Activated CD4-positive, alpha-beta T cell treated with anti-CD3 and anti-CD28 coated beads for 4 hours (primary cell): Measurements from ENCODE around the gene TBC1D1.

Experiments used
- DNase-seq, 2 donors: peaks; one replicate each; pipeline ENCODE4 v3.0.0-alpha.2; 2020

TBC1D1 gene

DNA sequence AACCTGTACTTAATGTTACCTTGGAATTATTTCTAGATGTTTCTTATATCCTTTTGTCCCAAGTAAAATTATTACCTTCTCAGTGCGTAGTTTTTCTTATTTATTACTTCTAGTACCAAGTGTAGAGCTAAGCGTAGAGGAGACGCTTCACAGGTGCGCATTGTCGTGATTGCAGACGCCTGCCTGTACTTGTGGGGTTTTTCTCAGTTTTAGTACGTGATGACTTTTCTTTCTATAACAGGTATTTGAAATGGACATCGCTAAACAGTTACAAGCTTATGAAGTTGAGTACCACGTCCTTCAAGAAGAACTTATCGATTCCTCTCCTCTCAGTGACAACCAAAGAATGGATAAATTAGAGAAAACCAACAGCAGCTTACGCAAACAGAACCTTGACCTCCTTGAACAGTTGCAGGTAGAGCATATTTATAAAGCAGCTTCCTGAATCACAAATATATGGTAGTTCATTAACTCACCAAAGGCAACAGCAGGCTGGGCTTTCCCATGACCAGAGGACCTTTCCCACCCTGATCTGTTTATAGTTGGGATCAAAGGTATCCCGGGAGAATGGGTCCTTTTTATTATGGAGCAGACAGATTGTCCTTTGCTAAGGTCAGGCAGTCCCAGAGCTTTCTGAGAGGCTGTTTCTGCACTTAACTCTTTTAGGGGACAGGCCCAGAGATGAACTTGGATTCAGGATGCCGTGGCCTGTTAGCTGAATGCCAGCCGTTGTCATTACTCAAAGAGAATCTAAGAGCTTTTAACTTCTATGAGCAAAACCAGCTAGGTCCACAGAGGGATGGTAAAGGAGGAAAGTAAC lies 242.2 kb downstream of the TBC1D1 start:
- DNase-seq = no peak

- no peak for DNase-seq
Observed at GRCh38 chr4:38133711-38134480, 243.0 kb downstream of the TBC1D1 start.

- no peak for DNase-seq
Observed at GRCh38 chr4:38135201-38135600, 244.3 kb downstream of the TBC1D1 start.

DNA sequence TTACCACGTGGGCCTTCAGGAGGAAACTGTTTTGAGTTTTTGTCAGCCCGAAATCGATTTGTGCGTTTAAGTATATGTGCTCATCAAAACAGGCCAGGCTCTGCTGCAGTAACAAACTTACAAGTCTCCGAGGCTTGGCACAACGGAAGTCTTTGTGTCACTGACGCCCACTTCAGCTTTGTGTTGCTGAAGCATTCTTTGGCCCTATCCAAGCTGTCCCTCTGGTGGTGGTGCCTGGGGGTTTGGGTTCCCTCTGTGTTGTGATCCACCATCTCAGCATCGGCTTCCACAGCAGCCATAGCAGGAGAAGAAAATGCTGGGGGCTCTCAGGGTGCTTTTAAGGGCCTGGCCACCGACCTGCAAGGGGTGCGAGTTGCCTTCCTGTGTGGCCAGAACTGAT lies 245.7 kb downstream of the TBC1D1 start:
- DNase-seq = no peak

GRCh38 chr4:38137080-38137479 lies 246.2 kb downstream of the TBC1D1 start:
- DNase-seq = no peak

- DNase-seq = no peak
Observed at GRCh38 chr4:38138363-38138762, 247.5 kb downstream of the TBC1D1 start.

- DNase-seq = no peak
Observed at GRCh38 chr4:38139187-38139586, 248.3 kb downstream of the TBC1D1 start.

GRCh38 chr4:38140643-38141203 lies 249.8 kb downstream of the TBC1D1 start:
- no peak for DNase-seq

DNA sequence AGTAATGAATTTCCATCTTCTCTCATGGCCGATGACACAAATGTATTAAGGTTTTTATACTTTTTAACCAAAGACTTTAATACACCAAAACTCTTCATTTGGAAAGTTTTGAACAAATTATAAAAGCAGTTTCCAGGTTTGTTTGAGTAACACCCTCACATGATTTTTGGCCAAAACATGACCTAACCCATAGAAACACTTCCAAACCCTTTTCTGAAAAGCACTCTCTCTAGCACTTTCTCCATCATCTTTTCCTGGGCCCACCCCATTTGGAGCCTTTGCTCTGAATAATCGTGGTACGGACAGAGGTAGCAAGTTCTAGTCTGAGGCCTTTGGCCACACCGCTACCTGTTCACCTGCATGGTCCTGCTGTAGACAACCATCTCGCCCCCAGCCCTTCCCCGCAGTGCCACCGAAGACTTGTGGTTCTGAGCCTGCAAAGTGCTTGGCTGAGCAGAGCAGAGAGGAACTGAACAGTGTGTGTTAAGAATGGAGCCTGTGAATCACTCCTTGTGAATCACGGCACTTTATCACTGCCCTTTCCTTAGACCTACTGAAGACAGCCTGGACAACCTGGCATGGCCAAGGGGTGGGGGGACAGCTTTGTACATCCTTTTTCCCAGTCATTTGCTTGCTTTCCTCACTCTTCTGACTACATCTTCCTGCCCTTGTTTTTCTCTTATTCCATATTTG lies 251.1 kb downstream of the TBC1D1 start:
- no peak for DNase-seq

GRCh38 chr4:38144031-38144430 lies 253.1 kb downstream of the TBC1D1 start:
- DNase-seq = no peak

DNA sequence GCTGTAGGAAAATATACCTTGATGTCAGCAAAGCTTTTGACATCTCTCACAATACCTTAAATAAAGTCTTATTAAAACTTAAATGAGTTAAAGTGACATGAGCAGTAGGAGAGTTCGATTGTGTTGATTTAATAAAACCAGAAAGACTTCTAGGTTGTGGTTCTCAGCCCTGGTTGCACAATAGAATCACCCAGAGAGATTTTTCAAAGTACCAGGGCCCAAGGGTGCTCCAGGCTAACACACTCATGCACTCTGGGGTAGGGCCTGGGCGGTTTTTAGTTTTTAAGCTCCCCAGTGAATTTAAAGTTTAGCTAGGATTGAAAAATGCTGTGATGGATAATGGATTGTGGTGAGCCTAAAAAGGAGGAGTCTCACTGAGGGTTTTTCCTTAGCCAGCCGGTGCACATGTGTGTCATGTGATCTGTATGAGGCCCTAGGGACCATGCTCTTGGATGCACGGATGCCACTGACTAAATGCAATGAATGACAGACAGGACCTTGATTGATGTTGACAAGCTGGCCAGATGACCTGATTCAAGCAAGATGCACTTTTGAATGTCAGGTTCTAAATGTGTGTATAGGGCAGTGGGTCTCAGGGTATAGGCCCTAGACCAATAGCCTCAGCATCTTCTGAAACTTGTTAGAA lies 254.3 kb downstream of the TBC1D1 start:
- no peak for DNase-seq

DNA sequence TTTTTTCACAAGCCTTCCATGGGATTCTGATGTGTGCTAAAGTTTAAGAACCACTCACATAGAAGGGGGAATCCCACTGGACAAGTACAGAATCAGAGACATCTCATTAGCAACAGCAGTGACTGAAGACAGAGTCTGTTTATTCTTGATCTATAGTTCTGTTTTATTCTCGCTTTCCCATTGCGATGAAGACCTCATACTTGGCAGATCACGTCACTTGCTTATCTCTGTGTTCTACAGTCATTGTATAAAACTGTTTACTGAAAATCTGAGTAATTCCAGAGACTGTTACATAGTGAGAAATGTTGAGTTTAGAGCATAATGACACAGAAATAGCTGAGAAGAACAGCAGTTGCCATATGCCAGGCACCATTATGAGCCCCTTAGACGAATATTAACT lies 254.9 kb downstream of the TBC1D1 start:
- no peak for DNase-seq

DNA sequence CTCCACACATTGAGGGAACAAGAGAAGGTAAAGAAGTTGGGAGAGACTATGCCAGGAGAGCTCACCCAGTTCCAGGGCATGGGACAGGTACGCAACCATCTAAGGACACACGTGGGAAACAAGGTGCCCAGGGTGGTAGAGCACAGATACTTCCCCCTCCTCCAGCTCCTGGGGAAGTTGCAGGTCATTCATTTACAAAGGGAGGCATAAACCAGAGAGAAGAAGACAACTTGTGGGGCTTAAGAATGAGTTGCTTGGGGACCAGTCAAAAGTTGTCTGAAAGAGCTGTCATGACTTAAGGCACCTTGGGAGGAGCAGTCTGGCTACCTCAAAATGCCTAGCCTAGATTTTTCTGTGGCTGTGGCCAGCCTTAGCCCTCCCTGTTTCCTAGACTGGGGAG lies 255.5 kb downstream of the TBC1D1 start:
- no peak for DNase-seq

GRCh38 chr4:38149472-38149996 lies 258.6 kb downstream of the TBC1D1 start:
- no peak for DNase-seq

- no peak for DNase-seq
Observed at GRCh38 chr4:38149997-38150671, 259.2 kb downstream of the TBC1D1 start.

- DNase-seq = no peak
Observed at GRCh38 chr4:38150766-38151165, 259.9 kb downstream of the TBC1D1 start.

- DNase-seq = no peak
Observed at GRCh38 chr4:38151873-38152272, 261.0 kb downstream of the TBC1D1 start.

- DNase-seq = no peak
Observed at GRCh38 chr4:38152305-38152704, 261.4 kb downstream of the TBC1D1 start.

DNA sequence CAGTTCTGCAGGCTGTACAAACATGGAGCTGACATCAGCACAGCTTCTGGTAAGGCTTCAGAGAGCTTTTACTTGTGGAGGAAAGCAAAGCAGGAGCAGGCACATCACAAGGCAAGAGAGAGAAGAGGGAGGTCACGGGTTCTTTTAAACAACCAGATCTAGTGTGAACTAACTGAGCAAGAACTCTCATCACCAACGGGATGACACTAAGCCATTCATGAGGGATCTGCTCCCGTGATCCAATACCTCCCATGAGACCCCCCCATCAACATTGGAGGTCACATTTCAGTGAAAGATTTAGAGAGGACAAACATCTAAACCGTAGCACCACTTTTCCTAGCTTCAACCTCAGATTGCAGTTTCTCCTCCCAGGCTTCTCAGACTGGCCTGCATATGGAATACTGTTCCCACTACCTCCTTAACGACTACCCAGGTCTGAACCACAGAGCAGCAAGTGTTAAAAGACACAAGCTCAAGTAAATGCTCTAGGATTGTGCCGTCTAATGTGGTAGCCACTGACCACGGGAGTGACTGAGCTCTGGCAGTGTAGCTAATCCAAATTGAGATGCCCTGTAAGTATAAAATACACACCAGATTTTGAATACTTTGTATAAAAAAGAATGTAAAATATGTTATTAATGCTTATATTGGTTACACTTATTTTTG lies 262.0 kb downstream of the TBC1D1 start:
- DNase-seq = no peak

DNA sequence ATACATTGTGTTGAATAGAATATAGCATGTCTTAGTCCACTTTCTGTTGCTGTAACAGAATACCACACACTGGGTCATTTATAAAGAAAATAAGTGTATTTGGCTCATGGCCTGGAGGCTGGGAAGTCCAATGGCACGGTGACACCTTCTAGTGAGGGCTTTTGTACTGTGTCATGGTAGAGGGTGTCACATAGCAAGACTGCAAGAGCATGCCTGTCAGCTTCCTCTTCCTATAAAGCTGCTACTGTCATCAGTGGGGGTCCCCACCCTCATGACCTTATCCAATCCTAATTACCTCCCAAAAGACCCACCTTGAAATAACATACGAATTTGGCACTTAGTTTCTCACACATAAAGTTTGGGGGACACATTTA lies 262.5 kb downstream of the TBC1D1 start:
- DNase-seq = no peak

GRCh38 chr4:38154252-38154651 lies 263.4 kb downstream of the TBC1D1 start:
- no peak for DNase-seq
